Peyer's patch (tissue), 4 donors: ENCODE results near the gene MRGPRD.

ENCODE experiments used
- CTCF ChIP-seq, 6 experiments: fragments of 450-650 bp in 4 of 6; fragments of 200-600 bp in 2 of 6; sonication (generic) in 1 of 6; IDR thresholded peaks; one replicate each; pipeline ENCODE4 v1.5.1; 2017 to 2019; ENCODE audit warnings: antibody characterized with exemption in 6 of 6, mild to moderate bottlenecking in 3 of 6, moderate library complexity in 1 of 6
- POLR2A ChIP-seq, 2 donors: fragments of 450-650 bp; IDR thresholded peaks; one replicate each; pipeline ENCODE4 v1.5.1; 2017; ENCODE audit warnings: antibody characterized with exemption in 2 of 2, mild to moderate bottlenecking in 2 of 2, moderate library complexity in 2 of 2

GRCh38 chr11:68968306-68969250, 12.2 kb downstream of the MRGPRD start:
- no peak for TF ChIP-seq POLR2A (IDR thresholded peaks at IDR 0.05)
- TF ChIP-seq CTCF (IDR thresholded peaks at IDR 0.05): no peak
